LNCAP (cell line): ENCODE measurements around the gene GREB1L.

Source experiments
- TF ChIP-seq, protein P1 (sequence below): fragments of 450-650 bp; IDR thresholded peaks from 2 replicates; pipeline ENCODE4 v1.5.1; 2017; ENCODE audit warnings: mild to moderate bottlenecking

Gene GREB1L

DNA sequence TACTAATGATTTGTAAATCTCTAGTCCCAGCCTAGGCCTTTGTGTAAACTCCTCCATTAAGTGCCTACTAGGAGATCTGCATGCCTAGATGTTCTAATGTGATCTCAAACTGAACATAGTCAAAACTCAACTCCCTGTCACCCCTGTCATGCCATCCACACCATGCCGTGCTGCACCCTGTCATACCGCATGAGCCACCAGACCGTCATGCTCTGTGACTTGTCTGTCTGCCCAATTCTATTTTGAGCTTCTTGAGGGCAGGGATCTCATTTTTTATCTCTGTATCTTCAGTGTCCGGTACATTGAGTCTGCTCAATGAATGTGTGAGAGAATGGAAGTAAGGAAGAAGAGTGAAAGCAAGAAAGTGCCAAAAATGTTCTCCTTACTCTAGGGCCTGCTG is 35.5 kb downstream of the GREB1L start:
- TF ChIP-seq, protein P1, sequence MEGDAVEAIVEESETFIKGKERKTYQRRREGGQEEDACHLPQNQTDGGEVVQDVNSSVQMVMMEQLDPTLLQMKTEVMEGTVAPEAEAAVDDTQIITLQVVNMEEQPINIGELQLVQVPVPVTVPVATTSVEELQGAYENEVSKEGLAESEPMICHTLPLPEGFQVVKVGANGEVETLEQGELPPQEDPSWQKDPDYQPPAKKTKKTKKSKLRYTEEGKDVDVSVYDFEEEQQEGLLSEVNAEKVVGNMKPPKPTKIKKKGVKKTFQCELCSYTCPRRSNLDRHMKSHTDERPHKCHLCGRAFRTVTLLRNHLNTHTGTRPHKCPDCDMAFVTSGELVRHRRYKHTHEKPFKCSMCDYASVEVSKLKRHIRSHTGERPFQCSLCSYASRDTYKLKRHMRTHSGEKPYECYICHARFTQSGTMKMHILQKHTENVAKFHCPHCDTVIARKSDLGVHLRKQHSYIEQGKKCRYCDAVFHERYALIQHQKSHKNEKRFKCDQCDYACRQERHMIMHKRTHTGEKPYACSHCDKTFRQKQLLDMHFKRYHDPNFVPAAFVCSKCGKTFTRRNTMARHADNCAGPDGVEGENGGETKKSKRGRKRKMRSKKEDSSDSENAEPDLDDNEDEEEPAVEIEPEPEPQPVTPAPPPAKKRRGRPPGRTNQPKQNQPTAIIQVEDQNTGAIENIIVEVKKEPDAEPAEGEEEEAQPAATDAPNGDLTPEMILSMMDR = no peak

DNA sequence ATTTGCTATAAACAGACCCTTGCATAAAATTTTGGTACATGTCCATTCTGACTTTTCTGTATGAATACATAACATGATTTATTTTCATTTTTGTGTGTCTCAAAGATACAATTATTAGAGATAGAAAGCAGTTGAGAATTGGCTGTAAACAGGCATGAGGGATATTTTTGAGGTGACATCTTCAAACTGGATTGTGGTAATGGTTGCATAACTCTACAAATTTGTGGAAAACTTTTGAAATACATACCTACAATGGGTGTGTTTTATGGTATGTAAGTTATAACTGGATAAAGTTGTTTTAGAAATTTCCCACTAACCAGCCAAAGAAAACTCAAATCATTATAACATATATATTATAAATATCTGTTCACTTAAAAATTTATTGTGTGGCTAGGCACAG is 39.6 kb downstream of the GREB1L start:
- TF ChIP-seq, protein P1 = no peak

DNA sequence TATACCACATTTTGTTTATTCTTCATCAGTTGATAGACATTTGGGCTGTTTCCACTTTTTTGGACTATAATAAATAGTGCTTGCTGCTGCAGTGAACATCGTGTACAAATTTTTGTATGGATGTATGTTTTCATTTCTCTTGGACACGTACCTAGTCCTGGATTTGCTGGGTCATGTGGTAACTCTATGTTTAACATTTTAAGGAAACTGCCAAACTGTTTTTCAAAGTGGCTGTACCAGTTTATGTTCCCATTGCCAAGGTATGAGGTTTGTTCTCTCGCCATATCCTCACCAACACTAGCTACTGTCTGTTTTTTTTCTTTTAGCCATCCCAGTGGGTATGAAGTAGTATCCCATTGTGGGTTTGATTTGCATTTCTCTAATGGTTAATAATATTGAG is 42.5 kb downstream of the GREB1L start:
- TF ChIP-seq, protein P1 = no peak

DNA sequence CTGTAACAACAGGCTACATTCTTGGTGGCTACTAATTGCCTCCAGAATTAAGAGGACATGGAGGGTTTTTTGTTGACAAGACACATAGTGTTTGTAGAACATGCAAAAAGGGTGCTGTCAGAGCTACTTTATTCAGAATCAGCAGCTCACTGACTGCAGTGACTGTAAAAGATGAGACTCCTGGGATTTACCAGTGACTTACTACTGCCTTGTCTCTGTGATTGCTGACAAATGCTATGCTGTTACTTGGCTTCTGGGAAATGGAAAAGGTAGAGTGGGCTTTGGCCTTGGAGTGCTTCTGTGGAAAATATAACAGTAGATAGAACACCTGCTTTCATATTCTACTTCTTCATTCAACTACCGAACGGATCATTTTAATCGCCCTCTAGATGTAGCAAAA is 47.8 kb downstream of the GREB1L start:
- TF ChIP-seq, protein P1 = no peak

DNA sequence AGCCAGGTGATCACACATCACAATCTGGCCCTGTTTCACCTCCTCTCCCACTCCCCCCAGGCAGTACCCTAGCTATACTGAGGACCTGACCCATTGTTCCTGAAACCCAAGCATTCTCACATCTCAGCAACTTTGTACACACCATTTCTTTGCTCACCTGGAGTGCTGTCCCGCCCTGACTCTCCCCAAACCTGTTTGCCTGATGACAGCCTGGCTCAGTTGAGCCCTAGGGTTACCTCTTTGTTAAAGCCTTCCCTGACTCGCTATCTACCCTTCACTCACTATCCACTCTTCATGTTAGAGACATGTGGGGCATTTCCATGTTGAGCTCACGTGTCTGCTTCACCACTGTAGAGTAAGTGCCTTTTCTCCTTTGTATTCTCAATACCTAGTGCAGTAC is 49.1 kb downstream of the GREB1L start:
- TF ChIP-seq, protein P1 = no peak

DNA sequence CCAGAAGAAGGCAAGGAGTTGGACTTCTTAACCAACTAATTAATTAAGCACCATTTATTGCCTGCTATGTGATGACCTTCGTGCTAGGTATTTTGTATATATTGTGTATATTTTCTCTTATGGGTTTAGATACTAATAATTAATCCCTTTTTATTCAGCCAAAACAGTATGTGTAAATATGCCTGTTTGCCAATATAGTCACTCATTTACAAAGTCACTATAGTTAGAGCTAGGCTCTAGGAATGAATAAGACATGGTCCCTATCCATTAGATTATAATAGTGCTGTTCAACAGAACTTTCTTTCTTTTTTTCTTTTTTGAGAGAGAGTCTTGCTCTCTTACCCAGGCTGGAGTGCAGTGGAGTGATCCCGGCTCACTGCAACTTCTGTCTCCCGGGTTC is 51.4 kb downstream of the GREB1L start:
- TF ChIP-seq, protein P1 = no peak

DNA sequence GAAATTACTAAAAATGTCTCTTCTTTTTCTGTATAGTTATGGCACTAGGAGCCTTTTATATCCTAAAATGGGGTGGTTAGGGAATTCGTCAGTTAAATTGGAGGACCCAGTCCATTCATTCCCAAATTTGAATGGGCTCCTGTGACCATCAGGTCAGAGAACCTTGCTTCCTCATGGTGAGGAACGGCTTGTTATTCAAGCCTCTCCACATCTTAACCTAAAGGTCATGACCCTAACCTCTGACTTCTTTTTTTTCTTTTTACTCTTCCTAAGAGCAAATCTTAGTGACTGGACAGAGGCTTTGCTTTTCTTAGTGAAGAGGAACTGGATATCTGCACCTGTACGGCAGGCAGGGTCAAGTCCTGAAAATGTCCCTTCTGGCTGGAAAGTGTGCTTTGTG is 53.1 kb downstream of the GREB1L start:
- TF ChIP-seq, protein P1 = no peak

DNA sequence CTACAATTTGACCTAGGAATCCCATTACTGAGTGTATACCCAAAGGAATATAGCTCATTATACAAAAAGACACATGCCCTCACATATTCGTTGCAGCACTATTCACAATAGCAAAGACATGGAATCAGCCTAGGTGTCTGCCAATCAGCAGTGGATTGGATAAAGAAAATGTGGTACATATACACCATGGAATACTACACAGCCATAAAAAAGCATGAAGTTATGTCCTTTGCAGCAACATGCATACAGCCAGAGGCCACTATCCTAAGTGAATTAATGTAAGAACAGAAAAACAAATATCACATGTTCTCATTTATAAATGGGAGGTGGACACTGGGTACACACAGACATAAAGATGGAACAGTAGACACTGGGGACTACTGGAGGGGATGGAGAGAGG is 54.0 kb downstream of the GREB1L start:
- TF ChIP-seq, protein P1 = no peak
